SIG-M5 treated with dmso at 0.1 percent for 504 hours (cell line): ENCODE results near the gene PTGFRN.

ENCODE experiments used
- DNase-seq: peaks from one replicate; lab custom pipeline; 2025; ENCODE audit not compliant: unreplicated experiment; lab: John Stamatoyannopoulos, UW

Gene PTGFRN

DNA sequence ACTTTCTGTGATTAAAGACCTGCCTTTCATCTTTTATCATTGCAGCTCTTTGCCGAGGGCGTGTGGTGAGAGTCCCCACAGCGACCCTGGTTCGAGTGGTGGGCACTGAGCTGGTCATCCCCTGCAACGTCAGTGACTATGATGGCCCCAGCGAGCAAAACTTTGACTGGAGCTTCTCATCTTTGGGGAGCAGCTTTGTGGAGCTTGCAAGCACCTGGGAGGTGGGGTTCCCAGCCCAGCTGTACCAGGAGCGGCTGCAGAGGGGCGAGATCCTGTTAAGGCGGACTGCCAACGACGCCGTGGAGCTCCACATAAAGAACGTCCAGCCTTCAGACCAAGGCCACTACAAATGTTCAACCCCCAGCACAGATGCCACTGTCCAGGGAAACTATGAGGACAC lies 32.0 kb downstream of the PTGFRN start:
- DNase-seq = no peak

DNA sequence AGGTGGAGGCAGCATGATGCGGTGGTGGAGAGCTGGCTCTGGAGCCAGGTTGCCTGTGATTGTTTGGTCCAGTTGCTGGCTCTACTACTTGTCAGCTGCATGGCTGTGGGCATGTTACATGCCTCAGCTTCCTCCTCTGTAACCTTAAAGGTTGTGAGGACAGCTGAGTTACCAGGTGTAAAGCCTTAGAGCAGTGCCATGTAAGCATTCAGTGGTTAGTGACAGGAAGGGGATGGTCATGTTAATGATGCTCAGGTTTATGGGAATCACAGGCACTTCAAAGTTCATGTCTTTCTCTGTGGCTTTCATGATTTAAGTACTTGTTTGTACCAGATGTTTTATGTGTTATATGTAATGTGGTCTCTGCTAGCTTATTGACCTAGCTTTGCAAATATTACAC lies 32.6 kb downstream of the PTGFRN start:
- DNase-seq = no peak

DNA sequence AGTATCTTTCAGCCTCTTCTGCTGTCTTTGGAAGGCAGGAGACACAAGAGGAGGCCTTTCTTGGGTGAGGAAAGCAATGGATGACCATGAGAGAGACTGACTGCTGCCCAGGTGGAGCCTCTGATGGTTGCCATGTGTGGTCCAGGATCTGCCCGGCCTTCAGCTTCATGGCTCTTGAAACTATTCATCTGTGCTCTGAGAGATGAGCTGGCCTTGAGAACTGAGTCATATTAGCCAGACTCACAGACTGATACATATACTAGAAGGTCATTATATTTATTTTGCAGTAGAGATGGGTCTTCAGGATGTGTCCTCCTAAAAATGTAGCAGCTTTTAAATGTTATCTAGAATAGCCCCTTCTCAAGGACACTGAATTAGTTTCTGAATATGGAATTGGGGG lies 33.7 kb downstream of the PTGFRN start:
- DNase-seq = no peak

GRCh38 chr1:116944613-116945012 lies 34.9 kb downstream of the PTGFRN start:
- DNase-seq = no peak

DNA sequence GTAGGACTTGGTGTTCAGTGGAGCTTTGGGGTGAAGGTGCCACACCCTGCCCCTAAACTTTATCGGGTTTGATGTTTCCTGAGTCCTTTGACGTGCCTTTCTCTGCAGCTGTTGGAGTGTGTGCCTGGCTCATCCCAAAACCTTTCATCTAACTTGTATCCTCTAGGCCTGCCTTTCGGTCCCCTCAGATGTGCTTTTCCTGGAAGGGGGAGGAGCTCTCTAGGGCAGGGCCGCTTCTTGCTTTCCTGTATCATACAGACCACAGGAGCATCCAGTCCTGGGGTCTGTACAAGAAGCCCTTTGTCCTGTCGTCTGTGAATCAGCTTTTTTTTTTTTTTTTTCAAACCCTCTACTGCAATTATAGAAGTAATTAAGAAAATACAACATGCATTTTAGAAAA lies 35.7 kb downstream of the PTGFRN start:
- no peak for DNase-seq

GRCh38 chr1:116945996-116946395 lies 36.3 kb downstream of the PTGFRN start:
- DNase-seq = no peak

DNA sequence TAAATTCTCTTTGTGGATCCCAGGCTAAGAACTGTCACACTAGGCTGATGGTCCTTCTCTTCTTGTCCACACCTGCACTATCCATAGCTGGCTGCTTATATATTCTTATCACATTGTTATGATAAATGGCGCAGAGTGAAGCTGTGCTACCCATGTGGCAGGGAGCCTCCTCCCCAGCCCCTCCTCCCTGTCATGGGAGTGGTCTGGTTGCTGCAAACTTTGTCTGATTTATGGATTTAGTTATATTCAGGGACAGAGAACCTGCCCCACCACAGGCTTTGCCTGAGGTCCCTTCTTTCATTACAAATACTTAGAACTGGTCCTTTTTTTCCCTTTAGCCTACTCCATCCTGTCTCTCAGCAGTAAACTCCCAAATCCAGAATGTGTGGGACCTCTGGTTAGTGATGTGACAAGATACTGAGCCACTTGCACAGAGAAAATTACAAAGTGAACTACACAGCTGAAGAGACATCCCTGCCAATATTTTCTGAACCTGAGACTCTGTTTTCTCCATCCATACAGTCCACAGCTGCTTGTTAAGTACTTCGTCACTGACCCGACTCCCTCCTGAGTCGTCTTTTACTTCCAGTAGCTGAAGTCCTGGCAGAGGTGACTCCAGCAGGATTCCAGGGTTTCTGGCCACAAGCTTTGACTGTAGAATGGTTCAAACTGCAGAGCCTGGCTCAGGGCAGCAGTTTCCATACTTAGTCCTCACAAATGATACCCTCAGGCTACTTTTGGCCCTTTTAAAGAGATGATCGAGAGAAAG lies 37.6 kb downstream of the PTGFRN start:
- DNase-seq = no peak

GRCh38 chr1:116948046-116948445 lies 38.3 kb downstream of the PTGFRN start:
- DNase-seq = no peak

GRCh38 chr1:116948642-116949041 lies 38.9 kb downstream of the PTGFRN start:
- no peak for DNase-seq

- DNase-seq = no peak
Measured at GRCh38 chr1:116949213-116949985, 39.7 kb downstream of the PTGFRN start.

DNA sequence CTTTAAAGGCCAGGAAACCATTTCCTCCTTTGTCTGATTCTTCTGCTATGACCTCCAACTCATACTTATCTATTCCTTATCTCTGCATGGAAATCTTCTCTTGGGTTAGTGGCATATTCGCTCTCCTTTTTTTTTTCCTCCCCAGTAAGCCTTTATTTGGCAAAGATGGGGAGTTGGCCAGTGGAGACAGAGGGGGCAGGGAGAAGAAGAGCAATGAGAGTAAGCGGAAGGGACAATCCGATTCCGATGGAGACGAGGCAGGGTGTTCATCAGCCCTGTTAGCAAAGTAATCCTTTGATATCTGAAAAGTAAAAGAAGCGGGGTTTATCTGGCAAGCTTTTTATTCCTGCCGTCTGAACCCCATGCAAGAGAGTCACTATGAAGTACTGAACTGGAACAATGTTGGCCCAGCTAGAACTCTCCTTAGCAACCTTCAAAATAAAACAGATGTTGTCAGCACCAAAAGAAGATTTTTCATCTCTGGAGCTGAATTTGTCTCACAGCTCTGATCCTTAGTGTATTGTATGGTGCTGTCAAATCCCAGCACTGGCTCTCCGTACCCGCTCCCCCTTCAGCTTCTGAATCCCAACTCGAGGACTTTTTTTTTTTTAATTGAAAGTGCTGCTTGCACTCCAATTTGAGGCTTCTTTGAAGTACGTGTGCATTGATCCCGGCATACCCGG lies 40.9 kb downstream of the PTGFRN start:
- DNase-seq = no peak

DNA sequence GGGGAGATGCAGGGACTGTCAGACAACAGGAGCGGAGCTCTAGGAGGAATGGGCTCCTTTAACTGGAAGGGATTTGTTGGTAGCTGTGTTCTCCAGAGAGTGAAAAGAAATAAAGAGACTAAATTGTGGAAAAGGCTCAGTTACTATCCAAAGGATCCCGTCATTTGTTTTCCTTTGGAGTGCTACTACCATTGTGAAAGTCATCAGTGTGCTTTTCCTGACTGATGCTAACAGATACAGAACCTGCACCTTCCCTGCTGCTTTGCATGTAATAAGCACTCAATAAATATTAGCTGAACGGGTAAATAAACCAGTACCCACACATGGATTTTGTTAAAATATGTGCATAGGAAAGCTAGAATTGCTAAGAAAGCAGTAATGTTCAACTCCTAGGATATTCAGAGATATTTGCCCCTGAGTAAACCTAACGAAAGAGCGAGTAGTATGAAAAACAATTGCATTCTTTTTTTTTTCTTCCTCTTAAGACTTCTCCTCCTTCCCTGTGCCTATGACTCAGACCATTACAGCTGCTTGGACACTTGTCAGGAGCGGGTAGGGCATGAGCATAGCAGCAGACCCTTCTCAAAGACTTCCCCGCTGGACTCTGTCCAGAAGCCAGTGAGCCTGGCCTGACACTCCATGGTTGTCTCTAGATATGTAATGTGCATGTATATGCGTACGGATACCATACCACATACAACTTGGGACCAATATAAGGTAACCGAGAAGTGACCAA lies 41.7 kb downstream of the PTGFRN start:
- no peak for DNase-seq

GRCh38 chr1:116952738-116953275 lies 43.1 kb downstream of the PTGFRN start:
- DNase-seq = no peak

- no peak for DNase-seq
Measured at GRCh38 chr1:116954440-116954839, 44.7 kb downstream of the PTGFRN start.

DNA sequence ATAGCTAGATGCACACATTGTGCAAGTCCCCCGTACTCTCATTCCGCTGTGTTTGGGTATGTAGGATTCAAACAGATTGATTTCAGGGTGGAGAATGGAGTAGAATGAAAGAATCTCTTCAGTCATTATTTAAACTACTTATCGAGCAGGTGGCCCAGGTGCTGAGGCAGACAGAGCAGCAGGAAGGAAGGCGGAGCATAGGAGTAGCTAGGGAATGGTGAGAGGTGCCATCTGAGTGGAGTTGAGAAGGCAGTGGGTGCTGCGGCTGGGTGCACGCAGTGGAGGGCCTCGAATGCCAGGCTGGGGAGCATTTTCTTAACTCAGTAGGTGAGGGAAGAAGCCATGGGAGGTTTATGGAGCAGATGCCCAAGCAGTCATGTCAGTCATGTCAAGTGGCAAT lies 46.7 kb downstream of the PTGFRN start:
- no peak for DNase-seq

DNA sequence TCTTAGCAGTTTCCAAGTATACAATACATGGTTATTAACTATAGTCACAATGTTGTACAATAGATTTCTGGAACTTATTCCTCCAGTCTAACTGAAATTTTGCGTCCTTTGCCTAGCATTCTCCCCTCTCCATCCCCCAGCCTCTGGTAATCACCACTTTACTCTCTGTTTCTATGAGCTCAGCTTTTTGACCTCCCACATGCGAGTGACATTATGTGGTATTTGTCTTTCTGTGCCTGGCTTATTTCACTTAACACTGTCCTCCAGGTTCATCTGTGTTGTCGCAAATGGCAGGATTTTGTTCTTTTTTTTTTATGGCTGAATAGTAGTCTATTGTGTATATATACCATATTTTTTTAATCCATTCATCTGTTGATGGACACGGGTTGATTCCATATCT lies 47.9 kb downstream of the PTGFRN start:
- no peak for DNase-seq

- DNase-seq = no peak
Measured at GRCh38 chr1:116958110-116958509, 48.4 kb downstream of the PTGFRN start.

- no peak for DNase-seq
Measured at GRCh38 chr1:116958977-116959376, 49.3 kb downstream of the PTGFRN start.

DNA sequence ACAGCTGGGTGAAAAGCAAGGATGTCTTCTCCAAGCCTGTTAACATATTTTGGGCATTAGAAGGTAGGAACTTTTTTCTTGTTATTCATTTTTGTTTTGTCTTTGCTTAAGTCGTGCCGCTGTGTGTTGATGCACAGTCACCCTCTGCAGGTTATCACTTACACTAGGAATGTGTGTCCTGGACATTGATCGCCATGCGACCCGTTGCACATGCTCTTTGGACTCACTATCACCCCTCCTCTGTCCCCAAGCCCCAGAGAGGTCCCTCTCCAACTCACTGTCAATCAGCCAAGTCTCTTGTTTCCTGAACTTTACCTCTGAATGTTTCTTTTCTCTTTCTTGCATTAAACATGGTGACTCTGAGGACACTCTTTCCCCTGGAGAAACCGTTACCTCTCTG lies 51.9 kb downstream of the PTGFRN start:
- DNase-seq = no peak

DNA sequence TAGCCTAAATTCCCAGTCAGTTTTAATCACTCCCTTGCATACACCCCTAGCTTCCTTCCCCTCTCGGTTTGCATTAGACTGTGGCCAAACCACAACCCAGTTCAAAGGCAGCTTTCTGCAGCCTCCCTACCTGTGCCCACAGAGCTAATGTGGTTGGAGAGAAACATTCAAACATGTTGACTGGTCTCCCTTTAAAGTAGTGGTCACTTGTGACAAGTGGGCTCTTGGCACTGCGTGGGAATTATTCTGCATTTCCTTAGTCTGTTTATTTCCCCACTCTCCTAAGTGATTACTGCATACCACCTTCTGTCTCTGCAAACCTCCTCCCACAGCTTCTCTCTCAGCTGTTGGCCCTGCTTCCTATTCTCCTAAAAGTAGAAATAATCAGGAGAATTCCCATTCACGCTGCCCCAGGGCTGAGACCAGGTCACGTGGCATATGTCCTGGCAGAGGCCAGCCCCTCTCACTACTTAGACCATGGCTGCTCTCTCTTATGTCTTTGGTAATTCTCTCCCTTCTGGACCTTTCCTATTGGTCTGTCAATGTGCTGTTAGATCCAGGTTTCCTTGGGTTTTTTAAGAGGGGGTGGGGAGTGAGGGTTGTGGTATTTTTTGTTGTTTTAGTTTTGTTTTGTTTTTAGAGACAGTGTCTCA lies 53.4 kb downstream of the PTGFRN start:
- DNase-seq = no peak

DNA sequence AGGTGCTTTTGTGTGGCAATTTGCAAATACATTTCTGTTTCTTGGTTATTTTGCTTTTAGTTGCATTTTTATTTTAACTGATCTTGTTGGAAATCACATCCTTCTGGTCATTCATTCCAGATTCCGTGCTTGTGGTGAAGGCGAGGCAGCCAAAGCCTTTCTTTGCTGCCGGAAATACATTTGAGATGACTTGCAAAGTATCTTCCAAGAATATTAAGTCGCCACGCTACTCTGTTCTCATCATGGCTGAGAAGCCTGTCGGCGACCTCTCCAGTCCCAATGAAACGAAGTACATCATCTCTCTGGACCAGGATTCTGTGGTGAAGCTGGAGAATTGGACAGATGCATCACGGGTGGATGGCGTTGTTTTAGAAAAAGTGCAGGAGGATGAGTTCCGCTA lies 57.1 kb downstream of the PTGFRN start:
- DNase-seq = no peak
